ENCODE data around the gene SASH1. TPM values are rescaled to one million over a fixed set of nuclear protein-coding genes. Genes with fewer than 3 reads are reported as not detected.

SASH1 gene
- total RNA-seq, 1 experiment from 2014 or later, result 33.2 TPM

GRCh38 chr6:148544421-148544820, 201.8 kb downstream of the SASH1 start:
- Mint-ChIP-seq H3K4me3 (no peak overlapping the region), H3K27ac (no peak overlapping the region), H3K4me1 (no peaks in the 10 kb centered on the region), H3K9me3 (no peaks in the 10 kb centered on the region), H3K36me3 (ENCODE audit: insufficient read depth in 1 of 3, low read depth in 3 of 3) (peaks cover 27 to 89% (median 73%) of the 10 kb centered on the region in 3 experiments), H3K27me3 (ENCODE audit: low read depth) (no peaks in the 10 kb centered on the region)
- no peak for TF ChIP-seq CTCF (conservative IDR thresholded peaks at IDR 0.05)
- no peak overlapping the region for H3K4ac ChIP-seq (ENCODE audit: low read depth, low read length)
- no peaks in the 10 kb centered on the region for H3K27me3 ChIP-seq (ENCODE audit: insufficient read depth, low read length)
- no peak for DNase-seq
- H3K18ac ChIP-seq (ENCODE audit: insufficient read length, low read depth, low read length), result no peak overlapping the region
- no peak overlapping the region for H3K9ac ChIP-seq (ENCODE audit: extremely low read depth, insufficient read length, low read length)
- H4K91ac ChIP-seq (ENCODE audit: insufficient read length, low read depth, low read length), result no peak overlapping the region
- WGBS (ENCODE audit: extremely low coverage, insufficient read length, low lambda C conversion rate), result no CpG with 5 or more reads among the region's 17 CpGs
- no peak overlapping the region for H2BK120ac ChIP-seq (ENCODE audit: low read depth, low read length, poor library complexity, severe bottlenecking)
- H3K23ac ChIP-seq (ENCODE audit: insufficient read length, low read depth, low read length), result no peak overlapping the region
- H3K4me1 ChIP-seq (ENCODE audit: insufficient read depth, low read length), result no peaks in the 10 kb centered on the region
- H2BK12ac ChIP-seq (ENCODE audit: insufficient read length, low read depth, low read length), result no peak overlapping the region
- H3T11ph ChIP-seq (ENCODE audit: low read length), result no peak overlapping the region
- H2BK15ac ChIP-seq (ENCODE audit: low read depth, low read length), result no peak overlapping the region
- no peak overlapping the region for H3K27ac ChIP-seq (ENCODE audit: insufficient read length, low read depth, low read length)
- no peaks in the 10 kb centered on the region for H3K23me2 ChIP-seq (ENCODE audit: insufficient read length, low read depth, low read length, poor library complexity, severe bottlenecking)
- H3K56ac ChIP-seq (ENCODE audit: insufficient read length, low read depth, low read length), result no peak overlapping the region
- no peak overlapping the region for H2BK20ac ChIP-seq (ENCODE audit: low read depth, low read length, poor library complexity, severe bottlenecking)
- H4K5ac ChIP-seq (ENCODE audit: insufficient read length, low read depth, low read length), result no peak overlapping the region
- H3K79me1 ChIP-seq (ENCODE audit: insufficient read depth, low read depth, low read length, poor library complexity, severe bottlenecking), result no peaks in the 10 kb centered on the region
- no peaks in the 10 kb centered on the region for H3K9me3 ChIP-seq (ENCODE audit: control insufficient read depth, low read depth, low read length)
- H2AK5ac ChIP-seq (ENCODE audit: insufficient read length, low read length), result no peak overlapping the region
- H3K4me2 ChIP-seq (ENCODE audit: insufficient read depth, insufficient read length, low read length), result no peak overlapping the region
- no peak overlapping the region for H2BK5ac ChIP-seq (ENCODE audit: insufficient read length, low read length)
- no peaks in the 10 kb centered on the region for H3K79me2 ChIP-seq (ENCODE audit: insufficient read depth, low read length)
- H2AFZ ChIP-seq (ENCODE audit: low read length), result no peak overlapping the region
- H4K8ac ChIP-seq (replicated peaks; ENCODE audit: insufficient read length, low read depth, low read length), result no peak overlapping the region
- no peaks in the 10 kb centered on the region for H4K20me1 ChIP-seq (ENCODE audit: control insufficient read depth, insufficient read depth, insufficient read length)
- H3K14ac ChIP-seq (ENCODE audit: insufficient read depth, low read length), result no peak overlapping the region
